ENCODE results near the gene C5AR2.

The C5AR2 gene

GRCh38 chr19:47315125-47315821 is 16.7 kb upstream of the C5AR2 start:
- TF ChIP-seq GATA3 (IDR thresholded peaks at IDR 0.05; ENCODE audit: low read depth, low read length) (no peak), GATA2 (IDR thresholded peaks at IDR 0.05; ENCODE audit: low read depth, low read length) (no peak)

GRCh38 chr19:47316513-47316912 is 15.5 kb upstream of the C5AR2 start:
- TF ChIP-seq GATA3 (IDR thresholded peaks at IDR 0.05; ENCODE audit: low read depth, low read length) = no peak
- no peak for TF ChIP-seq GATA2 (IDR thresholded peaks at IDR 0.05; ENCODE audit: low read depth, low read length)

DNA sequence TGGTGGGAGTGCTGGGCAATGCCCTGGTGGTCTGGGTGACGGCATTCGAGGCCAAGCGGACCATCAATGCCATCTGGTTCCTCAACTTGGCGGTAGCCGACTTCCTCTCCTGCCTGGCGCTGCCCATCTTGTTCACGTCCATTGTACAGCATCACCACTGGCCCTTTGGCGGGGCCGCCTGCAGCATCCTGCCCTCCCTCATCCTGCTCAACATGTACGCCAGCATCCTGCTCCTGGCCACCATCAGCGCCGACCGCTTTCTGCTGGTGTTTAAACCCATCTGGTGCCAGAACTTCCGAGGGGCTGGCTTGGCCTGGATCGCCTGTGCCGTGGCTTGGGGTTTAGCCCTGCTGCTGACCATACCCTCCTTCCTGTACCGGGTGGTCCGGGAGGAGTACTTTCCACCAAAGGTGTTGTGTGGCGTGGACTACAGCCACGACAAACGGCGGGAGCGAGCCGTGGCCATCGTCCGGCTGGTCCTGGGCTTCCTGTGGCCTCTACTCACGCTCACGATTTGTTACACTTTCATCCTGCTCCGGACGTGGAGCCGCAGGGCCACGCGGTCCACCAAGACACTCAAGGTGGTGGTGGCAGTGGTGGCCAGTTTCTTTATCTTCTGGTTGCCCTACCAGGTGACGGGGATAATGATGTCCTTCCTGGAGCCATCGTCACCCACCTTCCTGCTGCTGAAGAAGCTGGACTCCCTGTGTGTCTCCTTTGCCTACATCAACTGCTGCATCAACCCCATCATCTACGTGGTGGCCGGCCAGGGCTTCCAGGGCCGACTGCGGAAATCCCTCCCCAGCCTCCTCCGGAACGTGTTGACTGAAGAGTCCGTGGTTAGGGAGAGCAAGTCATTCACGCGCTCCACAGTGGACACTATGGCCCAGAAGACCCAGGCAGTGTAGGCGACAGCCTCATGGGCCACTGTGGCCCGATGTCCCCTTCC is 11.8 kb upstream of the C5AR2 start:
- TF ChIP-seq GATA3 (IDR thresholded peaks at IDR 0.05; ENCODE audit: low read depth, low read length) (no peak), GATA2 (IDR thresholded peaks at IDR 0.05; ENCODE audit: low read depth, low read length) (no peak)

DNA sequence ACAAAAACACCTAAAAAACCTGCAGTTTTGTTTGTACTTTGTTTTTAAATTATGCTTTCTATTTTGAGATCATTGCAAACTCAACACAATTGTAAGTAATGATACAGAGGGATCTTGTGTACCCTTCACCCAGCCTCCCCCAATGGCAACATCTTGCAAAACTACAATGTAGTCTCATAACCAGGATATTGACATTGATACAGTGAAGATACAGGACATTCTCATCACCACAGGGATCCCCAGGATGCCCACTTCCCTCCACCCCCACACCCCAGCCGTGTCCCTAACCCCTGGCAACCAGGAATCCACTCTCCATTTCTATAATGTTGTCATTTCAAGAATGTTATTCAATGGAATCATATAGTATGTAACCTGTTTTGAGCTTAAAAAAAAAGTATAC is 10.3 kb upstream of the C5AR2 start:
- TF ChIP-seq GATA3 (IDR thresholded peaks at IDR 0.05; ENCODE audit: low read depth, low read length) (no peak), GATA2 (IDR thresholded peaks at IDR 0.05; ENCODE audit: low read depth, low read length) (no peak)

GRCh38 chr19:47322058-47322457 is 9.9 kb upstream of the C5AR2 start:
- no peak for TF ChIP-seq GATA3 (IDR thresholded peaks at IDR 0.05; ENCODE audit: low read depth, low read length)

DNA sequence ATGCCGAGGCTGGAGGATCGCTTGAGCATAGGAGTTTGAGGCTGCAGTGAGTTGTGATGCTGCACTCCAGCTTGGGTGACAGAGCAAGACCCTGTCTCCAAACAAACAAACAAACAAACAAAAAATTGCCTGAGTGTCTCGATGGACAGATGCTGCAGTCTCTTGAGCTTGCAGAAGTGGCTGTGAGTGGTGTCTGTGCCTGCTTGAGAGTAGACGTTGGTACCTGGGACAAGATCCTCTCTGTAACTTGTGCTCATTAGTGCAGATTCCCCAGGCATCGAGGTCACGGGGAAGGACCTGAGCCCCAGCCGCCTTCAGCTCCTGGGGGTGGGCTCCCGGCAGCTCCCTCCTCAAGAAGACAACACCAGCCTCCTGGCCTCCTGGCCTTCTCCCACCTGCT is 8.6 kb upstream of the C5AR2 start:
- TF ChIP-seq GATA2 (IDR thresholded peaks at IDR 0.05; ENCODE audit: low read depth, low read length) (no peak), GATA3 (IDR thresholded peaks at IDR 0.05; ENCODE audit: low read depth, low read length) (no peak)

DNA sequence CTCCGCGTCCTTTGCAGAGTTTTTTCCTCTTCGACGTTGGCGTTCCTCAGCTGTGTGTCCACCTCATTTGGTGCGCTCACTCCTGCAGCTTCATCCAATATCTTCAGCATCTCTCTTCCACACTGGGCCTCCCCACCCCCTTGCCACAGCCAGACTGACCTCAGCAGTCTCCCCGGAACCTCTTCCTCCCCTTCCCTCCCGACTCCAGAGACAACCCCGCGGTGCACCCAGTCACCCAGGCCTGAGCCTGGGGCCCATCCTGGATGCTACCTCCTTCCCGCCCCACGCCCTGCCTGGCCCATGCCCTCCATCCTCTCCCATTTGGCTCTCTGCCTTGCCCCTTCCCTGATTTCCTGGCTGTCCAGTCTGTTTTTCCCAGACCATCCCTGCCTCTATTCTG is 8.1 kb upstream of the C5AR2 start:
- TF ChIP-seq GATA2 (IDR thresholded peaks at IDR 0.05; ENCODE audit: low read depth, low read length) (no peak), GATA3 (IDR thresholded peaks at IDR 0.05; ENCODE audit: low read depth, low read length) (no peak)

DNA sequence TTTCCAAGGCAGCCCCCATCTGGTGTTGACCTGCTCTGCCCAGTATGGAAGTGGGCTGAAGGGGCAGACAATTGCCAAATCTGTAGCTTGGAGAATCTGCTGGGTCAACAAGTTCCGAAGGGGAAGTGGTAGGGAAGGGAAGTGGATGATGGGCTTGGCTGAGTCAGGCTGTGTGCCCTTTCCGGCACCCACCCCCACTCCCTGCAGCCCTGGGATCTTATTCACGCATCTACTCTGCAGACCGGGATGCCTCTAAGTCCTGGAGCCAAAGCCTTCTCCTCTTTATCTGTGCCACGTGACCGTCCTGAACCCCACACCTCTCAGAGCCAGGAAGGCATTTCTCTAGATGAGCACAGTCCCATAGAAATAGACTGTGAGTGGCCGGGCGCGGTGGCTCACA is 7.5 kb upstream of the C5AR2 start:
- TF ChIP-seq GATA2 (IDR thresholded peaks at IDR 0.05; ENCODE audit: low read depth, low read length) (no peak), GATA3 (IDR thresholded peaks at IDR 0.05; ENCODE audit: low read depth, low read length) (no peak)

DNA sequence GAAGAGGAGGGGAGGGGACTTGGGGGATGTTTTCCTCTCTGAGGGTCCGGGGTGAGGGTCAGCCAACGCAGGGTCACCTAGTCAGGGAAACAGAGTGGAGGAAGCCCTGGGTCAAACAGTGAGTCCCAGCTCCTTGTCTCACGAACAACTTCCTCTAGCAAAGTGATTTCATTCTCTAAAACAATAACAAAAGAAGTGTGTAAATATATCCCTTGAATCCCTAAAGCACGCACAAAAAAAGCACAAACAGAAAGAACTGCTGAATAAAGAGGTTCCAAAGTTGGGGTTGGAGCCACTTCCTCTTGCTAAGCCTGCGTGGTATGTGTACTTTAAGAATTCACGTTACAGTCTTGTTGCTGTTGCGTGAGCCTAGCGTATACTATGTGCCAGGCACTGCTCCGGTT is 1.5 kb upstream of the C5AR2 start:
- TF ChIP-seq GATA2 (IDR thresholded peaks at IDR 0.05; ENCODE audit: low read depth, low read length) = no peak
- no peak for TF ChIP-seq GATA3 (IDR thresholded peaks at IDR 0.05; ENCODE audit: low read depth, low read length)

DNA sequence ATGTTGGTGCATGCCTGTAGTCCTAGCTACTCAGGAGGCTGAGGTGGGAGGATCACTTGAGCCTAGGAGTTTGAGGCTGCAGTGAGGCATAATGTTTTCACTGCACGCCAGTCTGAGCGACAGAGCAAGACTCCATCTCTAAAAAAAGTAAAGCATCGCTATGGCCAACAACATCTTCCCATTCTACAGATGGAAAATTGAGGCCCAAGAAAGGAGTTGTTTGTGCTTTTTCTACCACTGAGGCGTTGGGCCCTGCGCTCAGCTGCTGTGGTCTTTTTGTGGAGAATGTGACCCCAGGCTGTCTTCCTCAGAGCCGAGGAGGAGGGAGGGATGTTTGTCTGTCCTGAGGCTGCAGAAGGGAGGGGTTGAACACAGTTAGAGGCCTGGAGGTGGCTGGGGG is 485 bp upstream of the C5AR2 start:
- TF ChIP-seq GATA3 (IDR thresholded peaks at IDR 0.05; ENCODE audit: low read depth, low read length) (no peak), GATA2 (IDR thresholded peaks at IDR 0.05; ENCODE audit: low read depth, low read length) (no peak)

DNA sequence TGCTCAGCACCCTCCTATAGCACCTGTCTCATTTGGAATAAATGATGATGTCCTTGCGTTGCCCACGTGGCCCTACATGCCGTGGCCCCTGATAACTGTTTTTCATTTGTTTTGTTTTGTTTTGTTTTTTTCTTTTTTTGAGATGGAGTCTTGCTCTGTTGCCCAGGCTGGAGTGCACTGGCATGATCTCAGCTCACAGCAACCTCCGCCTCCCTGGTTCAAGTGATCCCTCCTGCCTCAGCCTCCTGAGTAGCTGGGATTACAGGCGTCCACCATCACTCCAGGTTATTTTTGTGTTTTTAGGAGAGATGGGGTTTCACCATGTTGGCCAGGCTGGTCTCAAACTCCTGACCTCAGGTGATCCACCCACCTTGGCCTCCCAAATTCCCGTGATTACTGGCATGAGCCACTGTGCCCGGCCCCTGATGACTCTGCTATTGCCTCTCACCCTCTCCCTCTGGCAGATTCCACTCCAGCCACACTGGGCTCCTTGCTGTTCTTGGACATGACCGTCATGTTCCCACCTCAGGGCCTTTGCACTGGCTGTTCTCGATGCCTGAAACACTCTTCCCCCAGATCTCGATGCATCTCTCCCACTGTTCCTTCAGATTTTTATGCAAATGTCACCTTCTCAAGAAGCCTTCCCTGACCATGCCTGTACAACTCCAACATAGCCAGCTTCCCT is 7.4 kb downstream of the C5AR2 start:
- TF ChIP-seq GATA3 (IDR thresholded peaks at IDR 0.05; ENCODE audit: low read depth, low read length) (no peak), GATA2 (IDR thresholded peaks at IDR 0.05; ENCODE audit: low read depth, low read length) (no peak)

GRCh38 chr19:47340477-47341208 is 8.7 kb downstream of the C5AR2 start:
- TF ChIP-seq GATA2 (IDR thresholded peaks at IDR 0.05; ENCODE audit: low read depth, low read length) (no peak), GATA3 (IDR thresholded peaks at IDR 0.05; ENCODE audit: low read depth, low read length) (no peak)

GRCh38 chr19:47341734-47342133 is 9.8 kb downstream of the C5AR2 start:
- TF ChIP-seq GATA3 (IDR thresholded peaks at IDR 0.05; ENCODE audit: low read depth, low read length) (no peak), GATA2 (IDR thresholded peaks at IDR 0.05; ENCODE audit: low read depth, low read length) (no peak)

All from SH-SY5Y (cell line).